Loucy (cell line): ENCODE measurements around the gene C1QTNF8.

Experiments
- H2AFZ ChIP-seq: fragments of 200-600 bp; sonication (generic); 2 replicates; pipeline ENCODE4 v1.6.0; 2016; ENCODE audit warnings: antibody characterized with exemption, mild to moderate bottlenecking, low read length, moderate library complexity
- H3F3A ChIP-seq: fragments of 200-600 bp; 2 replicates; pipeline ENCODE4 v1.6.0; 2016; ENCODE audit warnings: antibody characterized with exemption, low read depth, mild to moderate bottlenecking
- H3K27me3 ChIP-seq: fragments of 200-600 bp; sonication (generic); 2 replicates; pipeline ENCODE4 v1.6.1; 2014; ENCODE audit warnings: low read length, mild to moderate bottlenecking; ENCODE audit not compliant: insufficient read depth, poor library complexity, severe bottlenecking
- H3K36me3 ChIP-seq: fragments of 200-600 bp; sonication (generic); 2 replicates; pipeline ENCODE4 v1.6.1; 2016; ENCODE audit warnings: low read length; ENCODE audit not compliant: insufficient read depth
- H3K4me1 ChIP-seq: fragments of 200-600 bp; sonication (generic); 2 replicates; pipeline ENCODE4 v1.5.1; 2014; ENCODE audit warnings: low read length, mild to moderate bottlenecking; ENCODE audit not compliant: insufficient read depth, poor library complexity, severe bottlenecking
- H3K4me2 ChIP-seq: fragments of 200-600 bp; sonication (generic); 2 replicates; pipeline ENCODE4 v1.6.0; 2014; ENCODE audit warnings: antibody characterized with exemption, low read length, low read depth, mild to moderate bottlenecking; ENCODE audit not compliant: poor library complexity, severe bottlenecking
- H3K4me3 ChIP-seq: fragments of 200-600 bp; sonication (generic); 2 replicates; pipeline ENCODE4 v1.5.1; 2014; ENCODE audit warnings: low read length, mild to moderate bottlenecking, mixed read lengths; ENCODE audit not compliant: poor library complexity, severe bottlenecking
- H3K79me2 ChIP-seq: fragments of 200-600 bp; sonication (generic); 2 replicates; pipeline ENCODE4 v1.6.1; 2014; ENCODE audit warnings: low read length; ENCODE audit not compliant: insufficient read depth
- H3K9ac ChIP-seq: fragments of 200-600 bp; sonication (generic); 2 replicates; pipeline ENCODE4 v1.6.0; 2014; ENCODE audit warnings: mild to moderate bottlenecking, low read depth, low read length, moderate library complexity; ENCODE audit not compliant: poor library complexity, severe bottlenecking
- H3K9me2 ChIP-seq: fragments of 200-600 bp; sonication (generic); replicated peaks from 2 replicates; pipeline ENCODE4 v1.6.1; 2016; ENCODE audit warnings: low read depth, low read length, mixed read lengths
- H3K9me3 ChIP-seq: fragments of 200-600 bp; sonication (generic); 2 replicates; pipeline ENCODE4 v1.6.1; 2014; ENCODE audit warnings: mild to moderate bottlenecking, antibody characterized with exemption, low read length, low read depth; ENCODE audit not compliant: insufficient read depth
- H4K20me1 ChIP-seq: fragments of 200-600 bp; sonication (generic); 2 replicates; pipeline ENCODE4 v1.6.0; 2014; ENCODE audit warnings: antibody characterized with exemption, low read length, mild to moderate bottlenecking; ENCODE audit not compliant: insufficient read depth, poor library complexity, severe bottlenecking
- EZH2phosphoT487 ChIP-seq: fragments of 200-600 bp; IDR thresholded peaks from 2 replicates; pipeline ENCODE4 v1.6.1; 2018; ENCODE audit warnings: antibody characterized with exemption, mild to moderate bottlenecking, moderate library complexity, borderline replicate concordance
- TF ChIP-seq, protein P1 (sequence below): fragments of 200-600 bp; sonication (generic); conservative IDR thresholded peaks from 2 replicates; pipeline ENCODE4 v1.5.1; 2014; ENCODE audit warnings: mild to moderate bottlenecking, antibody characterized with exemption, low read length

C1QTNF8 gene

DNA sequence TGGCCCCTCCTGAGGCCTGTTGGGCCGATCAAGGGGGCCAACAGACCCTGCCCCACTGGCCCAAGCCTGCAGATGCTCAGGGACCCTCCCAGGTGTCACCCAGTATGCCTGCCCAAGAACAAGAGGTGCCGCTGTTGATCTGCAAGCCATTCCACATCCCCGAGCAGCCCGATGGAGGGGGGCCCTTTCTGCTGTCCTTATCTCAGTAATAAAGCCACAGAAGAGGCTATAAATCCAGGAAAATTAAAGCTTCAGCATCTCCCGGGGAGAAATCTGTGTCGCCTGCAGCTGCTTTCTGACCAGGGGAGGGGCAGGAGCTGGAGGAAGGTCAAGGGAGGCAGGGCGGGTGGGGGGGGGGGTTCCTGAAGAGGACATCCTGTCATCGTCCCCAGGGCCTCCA lies 45.1 kb upstream of the C1QTNF8 start:
- H4K20me1 ChIP-seq = no peaks in the 10 kb centered on the region
- H3K4me1 ChIP-seq = no peaks in the 10 kb centered on the region
- H2AFZ ChIP-seq = no peak overlapping the region
- no peaks in the 10 kb centered on the region for H3F3A ChIP-seq
- no peaks in the 10 kb centered on the region for H3K36me3 ChIP-seq
- no peaks in the 10 kb centered on the region for H3K27me3 ChIP-seq
- H3K9ac ChIP-seq = no peak overlapping the region
- no peaks in the 10 kb centered on the region for H3K9me2 ChIP-seq
- H3K4me3 ChIP-seq = no peak overlapping the region
- no peak overlapping the region for H3K4me2 ChIP-seq
- H3K79me2 ChIP-seq = no peaks in the 10 kb centered on the region
- no peaks in the 10 kb centered on the region for H3K9me3 ChIP-seq
- TF ChIP-seq, protein P1, sequence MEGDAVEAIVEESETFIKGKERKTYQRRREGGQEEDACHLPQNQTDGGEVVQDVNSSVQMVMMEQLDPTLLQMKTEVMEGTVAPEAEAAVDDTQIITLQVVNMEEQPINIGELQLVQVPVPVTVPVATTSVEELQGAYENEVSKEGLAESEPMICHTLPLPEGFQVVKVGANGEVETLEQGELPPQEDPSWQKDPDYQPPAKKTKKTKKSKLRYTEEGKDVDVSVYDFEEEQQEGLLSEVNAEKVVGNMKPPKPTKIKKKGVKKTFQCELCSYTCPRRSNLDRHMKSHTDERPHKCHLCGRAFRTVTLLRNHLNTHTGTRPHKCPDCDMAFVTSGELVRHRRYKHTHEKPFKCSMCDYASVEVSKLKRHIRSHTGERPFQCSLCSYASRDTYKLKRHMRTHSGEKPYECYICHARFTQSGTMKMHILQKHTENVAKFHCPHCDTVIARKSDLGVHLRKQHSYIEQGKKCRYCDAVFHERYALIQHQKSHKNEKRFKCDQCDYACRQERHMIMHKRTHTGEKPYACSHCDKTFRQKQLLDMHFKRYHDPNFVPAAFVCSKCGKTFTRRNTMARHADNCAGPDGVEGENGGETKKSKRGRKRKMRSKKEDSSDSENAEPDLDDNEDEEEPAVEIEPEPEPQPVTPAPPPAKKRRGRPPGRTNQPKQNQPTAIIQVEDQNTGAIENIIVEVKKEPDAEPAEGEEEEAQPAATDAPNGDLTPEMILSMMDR = no peak
- no peak for TF ChIP-seq EZH2phosphoT487

DNA sequence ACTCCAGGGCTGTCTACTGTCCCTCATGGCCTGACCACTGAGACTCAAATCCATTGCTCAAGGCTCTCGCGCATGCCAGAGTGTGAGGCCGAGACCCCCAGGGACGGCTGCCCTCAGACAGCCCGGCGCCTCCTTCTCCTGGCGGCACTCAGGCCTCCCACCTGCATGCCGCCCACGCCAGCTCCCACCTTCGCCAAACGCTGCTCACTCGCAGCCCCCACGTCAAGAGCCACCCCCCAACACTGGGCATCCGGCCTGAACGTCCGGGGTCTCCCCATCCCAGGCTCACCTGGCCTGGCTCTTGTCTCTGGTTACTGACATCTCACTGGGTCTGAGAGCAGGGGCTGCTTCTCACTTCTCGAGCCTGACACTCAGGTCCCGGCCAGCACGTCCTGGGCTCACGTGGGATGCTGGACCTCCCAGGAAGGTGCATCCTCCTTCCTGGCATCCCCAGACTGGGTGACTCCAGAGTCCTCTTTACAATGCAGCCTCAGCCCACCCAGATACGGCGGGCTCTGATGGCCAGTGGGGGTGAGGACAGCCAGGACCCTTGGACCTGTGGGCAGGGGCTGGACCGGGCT lies 44.6 kb upstream of the C1QTNF8 start:
- Histone ChIP-seq H3K27me3 (no peaks in the 10 kb centered on the region), H3F3A (no peaks in the 10 kb centered on the region), H3K4me2 (no peak overlapping the region), H3K4me3 (no peak overlapping the region), H3K79me2 (no peaks in the 10 kb centered on the region), H2AFZ (no peak overlapping the region), H4K20me1 (no peaks in the 10 kb centered on the region), H3K9me3 (no peaks in the 10 kb centered on the region), H3K36me3 (no peaks in the 10 kb centered on the region), H3K9ac (no peak overlapping the region), H3K9me2 (no peaks in the 10 kb centered on the region), H3K4me1 (no peaks in the 10 kb centered on the region)
- no peak for TF ChIP-seq EZH2phosphoT487
- TF ChIP-seq, protein P1 = no peak

DNA sequence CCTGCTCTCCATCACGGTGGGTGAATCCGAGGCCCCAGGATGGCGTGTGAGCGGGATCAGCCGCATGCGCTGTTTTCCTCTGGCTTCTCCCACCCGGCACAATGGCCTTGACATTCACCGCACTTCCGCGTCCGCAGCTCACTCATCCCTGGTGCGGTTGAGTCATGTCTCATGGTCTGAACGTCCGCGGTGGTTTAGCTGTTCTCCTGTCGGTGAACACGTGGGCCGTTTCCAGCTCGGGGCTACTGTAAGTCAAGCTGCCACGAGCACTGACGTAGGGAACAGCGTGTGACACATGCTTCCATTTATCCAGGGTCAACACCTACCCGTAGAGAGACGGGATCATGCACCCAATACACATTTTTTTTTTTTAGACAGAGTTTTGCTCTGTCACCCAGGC lies 41.6 kb upstream of the C1QTNF8 start:
- no peak overlapping the region for H2AFZ ChIP-seq
- H4K20me1 ChIP-seq = no peaks in the 10 kb centered on the region
- H3K9me2 ChIP-seq = no peaks in the 10 kb centered on the region
- H3F3A ChIP-seq = no peaks in the 10 kb centered on the region
- H3K4me3 ChIP-seq = no peak overlapping the region
- no peaks in the 10 kb centered on the region for H3K36me3 ChIP-seq
- H3K4me2 ChIP-seq = no peak overlapping the region
- H3K9ac ChIP-seq = no peak overlapping the region
- H3K79me2 ChIP-seq = no peaks in the 10 kb centered on the region
- no peaks in the 10 kb centered on the region for H3K9me3 ChIP-seq
- no peaks in the 10 kb centered on the region for H3K4me1 ChIP-seq
- no peak for TF ChIP-seq EZH2phosphoT487
- TF ChIP-seq, protein P1 = no peak
- H3K27me3 ChIP-seq = no peaks in the 10 kb centered on the region
